HG03097 (cell line): Measurements from ENCODE around the gene PLK4.
"Not testable (repeated sequence)": the region's sequence is repeated elsewhere in the genome, so short reads cannot be mapped to it uniquely, and the experiment has no call there.

Experiments used
- ATAC-seq: cut with Tn5 transposase; IDR thresholded peaks from one replicate; pipeline ENCODE4 v1.9.1; 2021; ENCODE audit not compliant: unreplicated experiment, low FRiP score

PLK4 gene

DNA sequence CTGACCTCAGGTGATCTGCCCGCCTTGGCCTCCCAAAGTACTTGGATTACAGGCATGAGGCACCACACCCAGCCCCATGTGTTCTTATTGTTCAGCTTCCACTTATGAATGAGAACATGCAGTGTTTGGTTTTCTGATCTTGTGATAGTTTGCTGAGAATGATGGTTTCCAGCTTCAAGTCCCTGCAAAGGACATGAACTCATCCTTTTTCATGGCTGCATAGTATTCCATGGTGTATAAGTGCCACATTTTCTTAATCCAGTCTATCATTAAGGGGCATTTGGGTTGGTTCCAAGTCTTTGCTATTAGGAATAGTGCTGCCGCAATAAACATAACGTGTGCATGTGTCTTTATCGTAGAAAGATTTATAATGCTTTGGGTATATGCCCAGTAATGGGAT is 19.0 kb downstream of the PLK4 start:
- ATAC-seq = not testable (repeated sequence)

DNA sequence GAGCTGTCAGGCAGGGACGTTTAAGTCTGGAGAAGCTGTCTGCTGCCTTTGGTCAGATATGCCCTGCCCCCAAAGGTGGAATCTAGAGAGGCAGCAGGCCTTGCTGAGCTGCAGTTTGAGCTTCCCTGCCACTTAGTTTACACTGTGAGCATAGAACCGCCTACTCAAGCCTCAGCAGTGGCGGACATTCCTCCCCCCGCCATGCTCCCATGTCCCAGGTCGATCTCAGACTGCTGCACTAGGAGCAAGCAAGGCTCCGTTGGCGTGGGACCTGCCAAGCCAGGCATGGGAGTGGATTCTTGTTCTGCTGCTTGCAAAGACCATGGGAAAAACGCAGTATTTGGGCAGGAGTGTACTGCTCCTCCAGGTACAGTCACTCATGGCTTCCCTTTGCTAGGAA is 24.3 kb downstream of the PLK4 start:
- no peak for ATAC-seq

DNA sequence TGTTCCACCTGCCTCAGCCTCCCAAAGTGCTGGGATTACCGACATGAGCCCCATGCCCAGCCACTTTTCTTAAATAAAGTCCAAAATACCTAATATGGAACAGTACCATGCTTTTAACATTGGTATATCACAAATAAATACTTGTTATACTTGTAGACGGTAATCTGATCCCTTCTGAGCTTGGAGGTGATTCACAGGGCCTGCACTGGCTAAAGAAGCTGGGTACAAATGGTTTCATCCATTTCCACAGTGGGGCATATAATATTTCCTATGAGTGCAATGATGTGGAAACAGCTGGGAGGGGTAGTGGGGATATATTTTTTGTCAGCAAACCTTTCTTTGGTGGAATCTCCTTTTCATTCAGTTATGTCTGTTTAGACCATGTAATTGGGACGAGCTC is 35.8 kb downstream of the PLK4 start:
- no peak for ATAC-seq

DNA sequence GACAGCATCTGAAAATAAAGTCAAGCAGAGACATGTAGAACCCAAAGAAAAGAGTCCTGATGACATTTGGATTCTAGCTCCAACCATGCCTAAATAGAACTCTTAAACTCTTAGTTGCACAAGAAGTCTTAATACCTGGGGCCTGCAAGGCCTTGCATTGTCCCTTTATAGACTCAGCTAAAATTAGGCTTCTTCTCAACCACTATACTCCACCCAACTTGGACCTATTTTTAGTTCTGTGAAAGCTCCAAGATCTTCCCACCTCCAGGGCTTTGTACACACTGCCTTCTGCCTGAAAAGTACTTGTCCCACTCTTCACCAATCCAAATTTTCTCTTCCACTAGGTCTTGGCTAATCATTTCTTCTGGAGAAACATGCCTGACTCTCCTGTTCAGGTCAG is 36.5 kb downstream of the PLK4 start:
- ATAC-seq = no peak

DNA sequence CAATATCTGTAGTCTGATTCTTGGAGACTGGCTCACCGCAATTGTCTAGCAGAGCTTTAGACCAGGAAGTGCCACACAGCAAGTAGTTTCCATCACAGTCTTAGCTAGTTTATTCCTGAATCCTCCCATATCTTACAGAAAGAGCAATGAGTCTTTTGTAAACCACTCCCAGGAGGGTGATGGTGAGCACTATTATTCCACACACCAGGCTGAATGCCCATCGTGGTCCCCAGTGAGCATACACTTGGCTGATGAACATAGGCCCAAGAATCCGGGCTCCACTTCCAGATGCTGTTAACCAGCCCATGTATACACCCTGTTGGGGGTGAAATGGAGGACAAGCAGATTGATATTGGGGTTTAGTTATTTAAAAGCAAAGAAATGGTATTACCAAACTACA is 39.8 kb downstream of the PLK4 start:
- no peak for ATAC-seq

DNA sequence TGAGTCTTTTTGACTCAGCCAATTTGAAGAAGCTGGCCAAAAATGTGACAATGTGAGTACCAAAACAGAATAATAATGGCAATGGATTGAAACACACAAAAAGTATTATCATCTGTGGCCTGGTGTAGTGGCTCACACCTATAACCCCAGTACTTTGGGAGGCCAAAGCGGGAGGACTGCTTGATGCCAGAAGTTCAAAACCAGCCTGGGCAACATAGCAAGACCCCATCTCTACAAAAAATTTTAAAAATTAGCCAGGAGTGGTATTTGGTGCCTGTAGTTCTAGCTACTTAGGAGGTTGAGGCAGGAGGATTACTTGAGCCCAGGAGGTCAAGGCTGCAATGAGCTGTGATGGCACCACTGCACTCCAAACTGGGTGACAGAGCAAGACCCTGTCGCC is 41.5 kb downstream of the PLK4 start:
- ATAC-seq = no peak

DNA sequence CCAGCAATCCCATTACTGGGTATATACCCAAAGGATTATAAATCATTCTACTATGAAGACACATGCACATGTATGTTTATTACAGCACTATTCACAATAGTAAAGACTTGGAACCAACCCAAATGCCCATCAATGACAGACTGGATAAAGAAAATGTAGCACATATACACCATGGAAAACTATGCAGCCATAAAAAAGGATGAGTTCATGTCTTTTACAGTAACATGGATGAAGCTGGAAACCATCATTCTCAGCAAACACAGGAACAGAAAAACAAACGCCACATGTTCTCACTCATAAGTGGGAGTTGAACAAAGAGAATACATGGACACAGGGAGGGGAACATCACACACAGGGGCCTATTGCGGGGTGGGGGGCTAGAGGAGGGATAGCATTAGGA is 45.0 kb downstream of the PLK4 start:
- ATAC-seq = not testable (repeated sequence)

DNA sequence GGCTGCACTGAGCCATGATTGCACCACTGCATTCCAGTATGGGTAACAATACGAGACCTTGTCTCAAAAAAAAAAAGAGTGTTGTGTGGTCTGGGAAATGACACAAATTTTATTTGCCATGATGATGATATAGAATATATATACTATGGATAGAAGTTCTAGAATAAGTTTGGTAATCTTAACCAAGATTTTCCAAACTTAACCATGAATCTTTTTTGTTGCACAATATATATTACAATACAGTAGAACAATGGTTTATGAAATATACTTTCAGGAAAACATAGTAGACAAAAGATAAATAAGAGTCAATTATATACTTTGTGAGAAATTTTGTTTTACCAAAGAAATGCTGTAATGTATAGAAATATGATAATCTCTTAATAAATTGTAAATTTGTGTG is 49.5 kb downstream of the PLK4 start:
- no peak for ATAC-seq

DNA sequence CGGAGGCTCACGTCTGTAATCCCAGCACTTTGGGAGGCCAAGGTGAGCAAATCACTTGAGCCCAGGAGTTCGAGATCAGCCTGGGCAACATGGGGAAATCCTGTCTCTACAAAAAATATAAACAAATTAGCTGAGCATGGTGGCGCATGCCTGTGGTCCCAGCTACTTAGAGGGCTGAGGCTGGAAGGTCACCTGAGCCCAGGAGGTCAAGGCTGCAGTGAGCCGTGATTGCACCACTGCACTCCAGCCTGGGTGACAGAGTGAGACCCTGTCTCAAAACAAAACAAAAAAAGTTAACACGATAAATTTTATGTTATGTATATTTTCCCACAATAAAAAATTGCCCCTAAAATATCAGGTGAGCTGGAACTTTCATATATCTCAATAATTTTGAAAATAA is 51.1 kb downstream of the PLK4 start:
- ATAC-seq = not testable (repeated sequence)

DNA sequence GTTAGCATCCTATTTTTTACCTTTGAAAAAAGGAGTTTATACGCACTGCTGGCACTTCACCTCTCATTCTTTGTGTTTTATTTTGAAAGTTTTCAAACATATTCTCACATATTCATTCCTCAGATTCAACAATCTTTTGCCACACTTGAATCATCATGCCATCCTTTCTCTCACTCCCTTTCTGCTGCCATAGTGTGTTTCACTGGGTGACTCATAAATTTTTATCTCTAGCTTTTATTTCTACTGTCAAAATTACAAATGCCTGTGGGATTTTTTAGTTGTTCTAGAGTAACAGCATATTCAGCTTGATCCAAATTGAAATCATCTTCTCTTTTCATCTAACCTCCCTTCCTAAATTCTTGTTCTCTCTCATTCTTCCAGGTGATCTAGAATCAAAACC is 56.3 kb downstream of the PLK4 start:
- ATAC-seq = no peak
